Stimulated activated CD8-positive, alpha-beta memory T cell treated with anti-CD3 and anti-CD28 coated beads, Interleukin-12 subunit alpha, Interleukin-12 subunit beta, amount 100 ng/mL, for 24 hours (primary cell): ENCODE data around the gene EXTL1.

Experiments used
- DNase-seq: peaks from one replicate; pipeline ENCODE4 v3.0.0-alpha.2; 2020; ENCODE audit errors: extremely low read depth

Gene EXTL1

GRCh38 chr1:26041401-26041800, 19.8 kb downstream of the EXTL1 start:
- DNase-seq: no peak

GRCh38 chr1:26041978-26042377, 20.4 kb downstream of the EXTL1 start:
- no peak for DNase-seq

GRCh38 chr1:26043765-26044164, 22.2 kb downstream of the EXTL1 start:
- DNase-seq: no peak

GRCh38 chr1:26044414-26044813, 22.8 kb downstream of the EXTL1 start:
- no peak for DNase-seq

- DNase-seq: no peak
Observed at GRCh38 chr1:26044971-26045721, 23.6 kb downstream of the EXTL1 start.

- no peak for DNase-seq
Observed at GRCh38 chr1:26045722-26046245, 24.2 kb downstream of the EXTL1 start, which contains the start of gene SLC30A2. Gene SLC30A2, minus strand, starts transcription at chr1:26046118. Its CDS starts 222 bp downstream, at chr1:26045896.

- no peak for DNase-seq
Observed at GRCh38 chr1:26046246-26047095, 24.9 kb downstream of the EXTL1 start.

- no peak for DNase-seq
Observed at GRCh38 chr1:26047278-26047874, 25.8 kb downstream of the EXTL1 start.

GRCh38 chr1:26049531-26050247, 28.1 kb downstream of the EXTL1 start:
- DNase-seq: no peak

GRCh38 chr1:26050248-26050640, 28.7 kb downstream of the EXTL1 start:
- no peak for DNase-seq

GRCh38 chr1:26053718-26054560, 32.4 kb downstream of the EXTL1 start:
- DNase-seq: no peak

- DNase-seq: no peak
Observed at GRCh38 chr1:26055041-26055440, 33.5 kb downstream of the EXTL1 start.

- no peak for DNase-seq
Observed at GRCh38 chr1:26057189-26057588, 35.6 kb downstream of the EXTL1 start.

GRCh38 chr1:26058052-26058595, 36.5 kb downstream of the EXTL1 start:
- DNase-seq: no peak

- no peak for DNase-seq
Observed at GRCh38 chr1:26059906-26060305, 38.3 kb downstream of the EXTL1 start.

GRCh38 chr1:26060832-26061574, 39.4 kb downstream of the EXTL1 start:
- DNase-seq: no peak

GRCh38 chr1:26064553-26064952, 43.0 kb downstream of the EXTL1 start:
- DNase-seq: no peak

GRCh38 chr1:26066160-26066559, 44.6 kb downstream of the EXTL1 start:
- DNase-seq: no peak

- DNase-seq: no peak
Observed at GRCh38 chr1:26066857-26067256, 45.3 kb downstream of the EXTL1 start.

- no peak for DNase-seq
Observed at GRCh38 chr1:26067432-26067911, 45.9 kb downstream of the EXTL1 start, which contains the start of gene TRIM63. Gene TRIM63, minus strand, starts transcription at chr1:26067630. Its CDS starts 136 bp downstream, at chr1:26067494.
